IMR-90 (cell line): Measurements from ENCODE around the gene BSDC1. TPM values are rescaled to one million over a fixed set of nuclear protein-coding genes. Genes with fewer than 3 reads are reported as not detected.

Source experiments
- ATAC-seq: fragments of 200-7000 bp; cut with Tn5 transposase; 2 replicates; pipeline ENCODE4 v1.9.1; 2020; ENCODE audit warnings: low read depth, mild to moderate bottlenecking, moderate library complexity
- BruUV-seq: library from RNA; stranded (reverse); fragments of 400-500 nt; replicated peaks from 2 replicates; lab custom pipeline; 2021; lab: Mats Ljungman, UMichigan
- CTCF ChIA-PET: fragments of 300-600 bp; formaldehyde crosslinking; extraction: SDS; loops from one replicate; lab custom pipeline; 2021; ENCODE audit warnings: antibody characterized with exemption; lab: Yijun Ruan, JAX
- POLR2A ChIA-PET: fragments of 300-600 bp; sonication (Branson Sonifier 250); formaldehyde crosslinking; loops from one replicate; lab custom pipeline; 2022; ENCODE audit warnings: antibody characterized with exemption; ENCODE audit not compliant: unreplicated experiment; lab: Charles Lee
- DNase-seq: peaks from one replicate; pipeline ENCODE4 v3.0.0; 2013
- H2AFZ ChIP-seq: replicated peaks from 2 replicates; pipeline ENCODE3; 2013; ENCODE audit warnings: low read length, mild to moderate bottlenecking; ENCODE audit not compliant: poor library complexity
- H2AK5ac ChIP-seq: 2 replicates; pipeline ENCODE4 v1.6.1; 2013; ENCODE audit warnings: low read depth, low read length, inconsistent platforms
- H2AK9ac ChIP-seq: replicated peaks from 2 replicates; pipeline ENCODE3; 2013; ENCODE audit warnings: mild to moderate bottlenecking, low read depth, low read length, moderate library complexity; ENCODE audit not compliant: poor library complexity
- H2BK120ac ChIP-seq: 2 replicates; pipeline ENCODE4 v1.6.1; 2013; ENCODE audit warnings: low read depth, low read length, inconsistent platforms
- H2BK15ac ChIP-seq: 3 replicates; pipeline ENCODE4 v1.6.1; 2013; ENCODE audit warnings: low read depth, low read length, inconsistent platforms
- H2BK20ac ChIP-seq: 2 replicates; pipeline ENCODE4 v1.6.1; 2013; ENCODE audit warnings: low read depth, mild to moderate bottlenecking, inconsistent platforms, low read length, moderate library complexity
- H2BK5ac ChIP-seq: 2 replicates; pipeline ENCODE4 v1.6.1; 2013; ENCODE audit warnings: mild to moderate bottlenecking, low read depth, low read length, inconsistent platforms; ENCODE audit not compliant: poor library complexity, severe bottlenecking
- H3K14ac ChIP-seq: replicated peaks from 2 replicates; pipeline ENCODE4 v1.6.1; 2013; ENCODE audit warnings: low read depth, low read length, inconsistent platforms
- H3K18ac ChIP-seq: 2 replicates; pipeline ENCODE4 v1.6.1; 2013; ENCODE audit warnings: low read depth, low read length, control low read depth
- H3K23ac ChIP-seq: 2 replicates; pipeline ENCODE4 v1.6.1; 2013; ENCODE audit warnings: low read depth, low read length, inconsistent platforms
- H3K27ac ChIP-seq: 2 replicates; pipeline ENCODE4 v1.5.1; 2013; ENCODE audit warnings: mild to moderate bottlenecking, control low read depth, low read length; ENCODE audit not compliant: insufficient read depth
- H3K27me3 ChIP-seq: 2 replicates; pipeline ENCODE4 v1.6.1; 2013; ENCODE audit warnings: low read length; ENCODE audit not compliant: control insufficient read depth, insufficient read depth
- H3K36me3 ChIP-seq: 2 replicates; pipeline ENCODE4 v1.6.1; 2013; ENCODE audit warnings: low read length, mixed read lengths; ENCODE audit not compliant: control insufficient read depth, insufficient read depth
- H3K4ac ChIP-seq: 2 replicates; pipeline ENCODE4 v1.6.1; 2013; ENCODE audit warnings: low read depth, low read length, inconsistent platforms
- H3K4me1 ChIP-seq: 2 replicates; pipeline ENCODE4 v1.6.1; 2013; ENCODE audit warnings: low read length, mixed read lengths; ENCODE audit not compliant: control insufficient read depth, insufficient read depth
- H3K4me2 ChIP-seq: 2 replicates; pipeline ENCODE4 v1.6.1; 2013; ENCODE audit warnings: low read depth, mild to moderate bottlenecking, control low read depth, low read length, moderate library complexity
- H3K4me3 ChIP-seq: 2 replicates; pipeline ENCODE4 v1.5.1; 2013; ENCODE audit warnings: low read depth, mild to moderate bottlenecking, control low read depth, low read length, moderate library complexity; ENCODE audit not compliant: insufficient read depth
- H3K56ac ChIP-seq: 2 replicates; pipeline ENCODE4 v1.6.1; 2013; ENCODE audit warnings: low read length, inconsistent platforms; ENCODE audit not compliant: insufficient read depth; ENCODE audit errors: extremely low read depth
- H3K79me1 ChIP-seq, 2 experiments: 2 replicates each; pipeline ENCODE4 v1.6.1; 2013; ENCODE audit warnings: low read length in 2 of 2, inconsistent platforms in 1 of 2, low read depth in 1 of 2
- H3K9ac ChIP-seq: 2 replicates; pipeline ENCODE4 v1.6.1; 2013; ENCODE audit warnings: low read depth, low read length, control low read depth
- H3K9me1 ChIP-seq: 2 replicates; pipeline ENCODE4 v1.6.1; 2013; ENCODE audit warnings: low read length, inconsistent platforms; ENCODE audit not compliant: insufficient read depth
- H3K9me3 ChIP-seq: 2 replicates; pipeline ENCODE4 v1.6.1; 2013; ENCODE audit warnings: low read length; ENCODE audit not compliant: control insufficient read depth, insufficient read depth
- H4K20me1 ChIP-seq: 2 replicates; pipeline ENCODE4 v1.6.1; 2013; ENCODE audit warnings: low read length, inconsistent platforms; ENCODE audit not compliant: insufficient read depth
- H4K5ac ChIP-seq: 2 replicates; pipeline ENCODE4 v1.6.1; 2013; ENCODE audit warnings: mild to moderate bottlenecking, low read depth, low read length, control low read depth
- H4K8ac ChIP-seq, 2 experiments: 2 replicates each; pipeline ENCODE4 v1.6.1; 2013; ENCODE audit warnings: low read depth in 2 of 2, low read length in 2 of 2, control low read depth in 1 of 2, inconsistent platforms in 1 of 2
- H4K91ac ChIP-seq: 2 replicates; pipeline ENCODE4 v1.6.1; 2013; ENCODE audit warnings: low read depth, low read length, inconsistent platforms; ENCODE audit not compliant: insufficient read depth
- BHLHE40 ChIP-seq: fragments of 150-350 bp; IDR thresholded peaks from 2 replicates; pipeline ENCODE4 v1.6.1; 2016; ENCODE audit warnings: mild to moderate bottlenecking, low read depth, low read length
- CEBPB ChIP-seq: IDR thresholded peaks from 2 replicates; pipeline ENCODE4 v1.6.1; 2012; ENCODE audit warnings: low read depth, low read length, improper control_type of control experiment
- CHD1 ChIP-seq: IDR thresholded peaks from 2 replicates; pipeline ENCODE4 v1.6.1; 2012; ENCODE audit warnings: low read depth, low read length, improper control_type of control experiment
- CTCF ChIP-seq: conservative IDR thresholded peaks from 2 replicates; pipeline ENCODE4 v1.5.1; 2012; ENCODE audit warnings: mild to moderate bottlenecking, low read depth, low read length, improper control_type of control experiment
- FOS ChIP-seq: fragments of 150-350 bp; IDR thresholded peaks from 2 replicates; pipeline ENCODE4 v1.6.1; 2016; ENCODE audit warnings: low read depth, low read length
- MAFK ChIP-seq: IDR thresholded peaks from 2 replicates; pipeline ENCODE4 v1.6.1; 2012; ENCODE audit warnings: low read depth, low read length, improper control_type of control experiment
- MAZ ChIP-seq: IDR thresholded peaks from 2 replicates; pipeline ENCODE4 v1.6.1; 2012; ENCODE audit warnings: low read depth, mild to moderate bottlenecking, low read length, improper control_type of control experiment, moderate library complexity, borderline replicate concordance
- MXI1 ChIP-seq: IDR thresholded peaks from 2 replicates; pipeline ENCODE4 v1.6.1; 2012; ENCODE audit warnings: low read depth, mild to moderate bottlenecking, low read length, moderate library complexity, borderline replicate concordance
- NFE2L2 ChIP-seq: fragments of 150-350 bp; IDR thresholded peaks from 2 replicates; pipeline ENCODE4 v1.6.1; 2016; ENCODE audit warnings: low read depth, mild to moderate bottlenecking, low read length
- POLR2A ChIP-seq: IDR thresholded peaks from 2 replicates; pipeline ENCODE4 v1.6.1; 2012; ENCODE audit warnings: mild to moderate bottlenecking, low read depth, low read length
- RAD21 ChIP-seq: IDR thresholded peaks from 2 replicates; pipeline ENCODE4 v1.6.1; 2012; ENCODE audit warnings: low read length, improper control_type of control experiment
- RCOR1 ChIP-seq: IDR thresholded peaks from 2 replicates; pipeline ENCODE4 v1.6.1; 2012; ENCODE audit warnings: mild to moderate bottlenecking, low read length, improper control_type of control experiment; ENCODE audit not compliant: insufficient replicate concordance
- RFX5 ChIP-seq: IDR thresholded peaks from 2 replicates; pipeline ENCODE4 v1.8.0; 2012; ENCODE audit warnings: low read depth, mild to moderate bottlenecking, low read length, moderate library complexity
- SMC3 ChIP-seq: fragments of 150-350 bp; IDR thresholded peaks from 2 replicates; pipeline ENCODE4 v1.6.1; 2016; ENCODE audit warnings: low read depth, mild to moderate bottlenecking, antibody characterized with exemption, low read length, moderate library complexity
- USF2 ChIP-seq: fragments of 150-350 bp; IDR thresholded peaks from 2 replicates; pipeline ENCODE4 v1.6.1; 2017; ENCODE audit warnings: mild to moderate bottlenecking, antibody characterized with exemption, low read length, low read depth
- WGBS, 2 experiments: methylation state at CpG; one replicate each; pipeline versions ENCODE4 v1.1.5 to v1.1.7; 2013; ENCODE audit warnings: missing lambda C conversion rate in 2 of 2; ENCODE audit not compliant: insufficient read length in 1 of 2; ENCODE audit errors: extremely low coverage in 2 of 2; 5-methylcytosine and 5-hydroxymethylcytosine counted together
- dilution Hi-C: fragments of 300-500 bp; cut with HindIII; formaldehyde crosslinking; loops from one replicate; pipeline ENCODE4 v1.14.3; 2018; ENCODE audit warnings: low sequenced_read_pairs; ENCODE audit not compliant: unreplicated experiment
- in situ Hi-C: fragments of 300-500 bp; cut with MboI; formaldehyde crosslinking; loops from 3 replicates; pipeline ENCODE4 v1.14.3; 2019; ENCODE audit warnings: low sequenced_read_pairs, inconsistent platforms, mixed read lengths
- intact Hi-C: fragments of 100-400 bp; cut with micrococcal nuclease; formaldehyde crosslinking; loops from 2 replicates; pipeline ENCODE4 v1.10.0; 2022
- polyA plus RNA-seq, 3 experiments: library from polyadenylated mRNA; depleted of rRNA; stranded (reverse); fragments of >200 nt; gene quantifications; 2 replicates each; pipeline ENCODE4 v1.2.3, GENCODE V29; 2012; ENCODE audit warnings: low replicate concordance in 1 of 3
- total RNA-seq: library from RNA; depleted of rRNA; stranded (reverse); fragments of >200 nt; gene quantifications from 2 replicates; pipeline ENCODE4 v1.2.3, GENCODE V29; 2012
- TF ChIP-seq, protein P1 (sequence below): fragments of 150-350 bp; IDR thresholded peaks from 2 replicates; pipeline ENCODE4 v1.6.1; 2016; ENCODE audit warnings: low read depth, mild to moderate bottlenecking, low read length, moderate library complexity, borderline replicate concordance

Gene BSDC1
- total and polyA plus RNA-seq, 2 of the 4 experiments (the other 2 are of a cell fraction) = 56.8 to 60.4 TPM

- TF ChIP-seq MAZ = no peak
- no peak for TF ChIP-seq RFX5
- TF ChIP-seq RCOR1 = no peak
- TF ChIP-seq USF2 = no peak
- TF ChIP-seq SMC3 = no peak
- no peak for TF ChIP-seq NFE2L2
- no peak for TF ChIP-seq CTCF
- TF ChIP-seq FOS = no peak
- TF ChIP-seq CHD1 = no peak
- TF ChIP-seq, protein P1, sequence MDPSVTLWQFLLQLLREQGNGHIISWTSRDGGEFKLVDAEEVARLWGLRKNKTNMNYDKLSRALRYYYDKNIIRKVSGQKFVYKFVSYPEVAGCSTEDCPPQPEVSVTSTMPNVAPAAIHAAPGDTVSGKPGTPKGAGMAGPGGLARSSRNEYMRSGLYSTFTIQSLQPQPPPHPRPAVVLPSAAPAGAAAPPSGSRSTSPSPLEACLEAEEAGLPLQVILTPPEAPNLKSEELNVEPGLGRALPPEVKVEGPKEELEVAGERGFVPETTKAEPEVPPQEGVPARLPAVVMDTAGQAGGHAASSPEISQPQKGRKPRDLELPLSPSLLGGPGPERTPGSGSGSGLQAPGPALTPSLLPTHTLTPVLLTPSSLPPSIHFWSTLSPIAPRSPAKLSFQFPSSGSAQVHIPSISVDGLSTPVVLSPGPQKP = no peak
- no peak for TF ChIP-seq RAD21
- no peak for TF ChIP-seq BHLHE40
- TF ChIP-seq CEBPB = no peak
- no peak for TF ChIP-seq MXI1
- no peak for TF ChIP-seq MAFK
- no peak for TF ChIP-seq POLR2A
- Histone ChIP-seq H3K4me1 (no peaks in the 10 kb centered on the region), H3K4ac (no peak overlapping the region), H2AK9ac (no peak overlapping the region), H4K8ac (no peak overlapping the region), H3K27ac (no peak overlapping the region), H4K91ac (no peak overlapping the region), H3K9me3 (no peaks in the 10 kb centered on the region), H4K5ac (no peak overlapping the region), H3K36me3 (no peaks in the 10 kb centered on the region), H3K9ac (no peak overlapping the region), H2BK20ac (no peak overlapping the region), H3K9me1 (no peaks in the 10 kb centered on the region), H3K56ac (no peak overlapping the region), H2AFZ (no peak overlapping the region), H3K18ac (no peak overlapping the region), H2BK120ac (no peak overlapping the region), H4K20me1 (no peaks in the 10 kb centered on the region), H3K27me3 (peaks cover 6% of the 10 kb centered on the region), H2BK5ac (no peak overlapping the region), H3K79me1 (no peaks in the 10 kb centered on the region), H2AK5ac (no peak overlapping the region), H3K4me3 (no peak overlapping the region), H2BK15ac (no peak overlapping the region), H3K23ac (no peak overlapping the region), H3K4me2 (no peak overlapping the region), H3K14ac (no peak overlapping the region)
- ATAC-seq = no peak
- BruUV-seq = no TSS peak
- 67% methylated on average over 3 of the region's 8 CpGs; no CpG with 5 or more reads in 1 of the 2 experiments for WGBS, 2 experiments
- no peak for DNase-seq
- ChIA-PET CTCF (interaction anchor here (0.5 to 1.8 kb wide), 3 partner anchors 13 to 259 kb away, joined by 4 to 6 read pairs (median 6); no protein-coding TSS in a partner anchor), POLR2A (no interaction called here)
- intact Hi-C loops = loop anchor here (1.0 kb wide), 2 partner anchors 13 to 199 kb away; no protein-coding TSS in a partner anchor
- in situ Hi-C loops = no loop called here
- dilution Hi-C loops = no loop called here
Measured at GRCh38 chr1:32414186-32414886, 20.1 kb upstream of the BSDC1 start.
